GM12878 (cell line): ENCODE results near the gene NELL1. TPM values are rescaled to one million over a fixed set of nuclear protein-coding genes. Genes with fewer than 3 reads are reported as not detected.

Source experiments
- ATAC-seq: fragments of 200-7000 bp; cut with Tn5 transposase; 3 replicates; pipeline ENCODE4 v1.9.1; 2020; ENCODE audit warnings: mild to moderate bottlenecking, moderate library complexity
- BruUV-seq: library from RNA; stranded (reverse); fragments of 400-500 nt; replicated peaks from 2 replicates; lab custom pipeline; 2021; lab: Mats Ljungman, UMichigan
- CTCF ChIA-PET: fragments of 300-600 bp; sonication (Branson Sonifier 250); formaldehyde crosslinking; extraction: SDS; loops from one replicate; lab custom pipeline; 2021; ENCODE audit warnings: inconsistent platforms; lab: Yijun Ruan, JAX
- POLR2A ChIA-PET: fragments of 350-600 bp; formaldehyde crosslinking; extraction: SDS; loops from one replicate; lab custom pipeline; 2021; ENCODE audit warnings: inconsistent platforms; lab: Charles Lee
- RAD21 ChIA-PET: fragments of 300-600 bp; sonication (Branson Sonifier 250); formaldehyde crosslinking; loops from one replicate; lab custom pipeline; 2023; ENCODE audit warnings: antibody characterized with exemption; ENCODE audit not compliant: unreplicated experiment; lab: Charles Lee
- SMC1A ChIA-PET: fragments of 300-600 bp; sonication (Branson Sonifier 250); formaldehyde crosslinking; loops from one replicate; lab custom pipeline; 2023; ENCODE audit not compliant: unreplicated experiment, uncharacterized antibody; lab: Charles Lee
- DNase-seq: peaks from one replicate; pipeline ENCODE4 v3.0.0-alpha.2; 2011; ENCODE audit warnings: low read depth, low spot score
- FAIRE-seq: peaks from 3 replicates; lab custom pipeline; 2011; peaks lifted over from hg19 to GRCh38; lab: Jason Lieb, UNC
- H2AFZ ChIP-seq: 2 replicates; pipeline ENCODE4 v1.6.0; 2011; ENCODE audit warnings: low read depth, low read length, control low read depth; ENCODE audit not compliant: control insufficient read depth
- H3K27ac ChIP-seq: 2 replicates; pipeline ENCODE4 v1.5.1; 2011; ENCODE audit warnings: control low read depth; ENCODE audit not compliant: control insufficient read depth, insufficient read depth
- H3K27me3 ChIP-seq, 2 experiments: replicated peaks in 1 of 2; 2 replicates each; pipeline versions ENCODE4 v1.6.0 to v1.6.1; 2011; ENCODE audit warnings: low read length in 1 of 2; ENCODE audit not compliant: control insufficient read depth in 2 of 2, insufficient read depth in 2 of 2
- H3K36me3 ChIP-seq, 2 experiments: 2 replicates each; pipeline ENCODE4 v1.5.1; 2011; ENCODE audit warnings: low read length in 1 of 2; ENCODE audit not compliant: control insufficient read depth in 2 of 2, insufficient read depth in 2 of 2
- H3K4me1 ChIP-seq: 2 replicates; pipeline ENCODE4 v1.6.1; 2011; ENCODE audit warnings: mild to moderate bottlenecking, low read length, moderate library complexity, mixed read lengths; ENCODE audit not compliant: control insufficient read depth, insufficient read depth
- H3K4me2 ChIP-seq: 2 replicates; pipeline ENCODE4 v1.6.0; 2011; ENCODE audit warnings: control low read depth; ENCODE audit not compliant: control insufficient read depth, insufficient read depth
- H3K4me3 ChIP-seq: fragments of 200-600 bp; sonication (generic); 2 replicates; pipeline ENCODE4 v1.5.1; 2016
- H3K79me2 ChIP-seq: 2 replicates; pipeline ENCODE4 v1.6.0; 2011; ENCODE audit warnings: low read length; ENCODE audit not compliant: control insufficient read depth, insufficient read depth
- H3K9ac ChIP-seq: 2 replicates; pipeline ENCODE4 v1.8.0; 2011; ENCODE audit warnings: low read length, control low read depth, mixed read lengths; ENCODE audit not compliant: control insufficient read depth, insufficient read depth
- H3K9me3 ChIP-seq: replicated peaks from 3 replicates; pipeline ENCODE4 v1.5.1; 2011; ENCODE audit warnings: mild to moderate bottlenecking, low read length; ENCODE audit not compliant: control insufficient read depth, insufficient read depth
- H4K20me1 ChIP-seq: 2 replicates; pipeline ENCODE4 v1.6.0; 2011; ENCODE audit not compliant: control insufficient read depth, insufficient read depth
- BCLAF1 ChIP-seq: fragments of 450-650 bp; IDR thresholded peaks from 2 replicates; pipeline ENCODE4 v1.6.1; 2017; ENCODE audit warnings: antibody characterized with exemption, mild to moderate bottlenecking, moderate library complexity
- BMI1 ChIP-seq: fragments of 450-650 bp; IDR thresholded peaks from 2 replicates; pipeline ENCODE4 v1.6.1; 2016; ENCODE audit warnings: mild to moderate bottlenecking, moderate library complexity, borderline replicate concordance
- GABPA ChIP-seq: IDR thresholded peaks from 2 replicates; pipeline ENCODE4 v1.6.1; 2014; ENCODE audit warnings: antibody characterized with exemption, low read depth, mild to moderate bottlenecking, inconsistent platforms
- HDGF ChIP-seq: fragments of 450-650 bp; IDR thresholded peaks from 2 replicates; pipeline ENCODE4 v1.6.1; 2016; ENCODE audit warnings: antibody characterized with exemption
- IRF3 ChIP-seq: fragments of 450-650 bp; IDR thresholded peaks from 2 replicates; pipeline ENCODE4 v1.6.1; 2014; ENCODE audit warnings: mild to moderate bottlenecking
- POLR2AphosphoS2 ChIP-seq: IDR thresholded peaks from 2 replicates; pipeline ENCODE4 v1.6.1; 2011; ENCODE audit warnings: low read depth, mild to moderate bottlenecking, low read length, improper control_type of control experiment, moderate library complexity
- SIX5 ChIP-seq: IDR thresholded peaks from 2 replicates; pipeline ENCODE4 v1.6.1; 2011; ENCODE audit warnings: mild to moderate bottlenecking, low read depth, low read length, moderate library complexity; ENCODE audit not compliant: severe bottlenecking
- SMAD1 ChIP-seq: fragments of 450-650 bp; IDR thresholded peaks from 2 replicates; pipeline ENCODE4 v1.6.1; 2018; ENCODE audit warnings: mild to moderate bottlenecking, low read depth; ENCODE audit not compliant: partially characterized antibody
- SMC3 ChIP-seq: IDR thresholded peaks from 2 replicates; pipeline ENCODE4 v1.6.1; 2011; ENCODE audit warnings: low read length, improper control_type of control experiment, borderline replicate concordance
- SRF ChIP-seq, 2 experiments: IDR thresholded peaks; 2 replicates each; pipeline ENCODE4 v1.6.1; 2011; ENCODE audit warnings: low read depth in 2 of 2, low read length in 2 of 2, mild to moderate bottlenecking in 1 of 2, moderate library complexity in 1 of 2
- ZNF622 ChIP-seq: fragments of 450-650 bp; IDR thresholded peaks from 2 replicates; pipeline ENCODE4 v1.6.1; 2017; ENCODE audit warnings: mild to moderate bottlenecking, inconsistent platforms
- WGBS: methylation state at CpG from one replicate; pipeline ENCODE4 v1.1.6; 2016; ENCODE audit warnings: low lambda C conversion rate; ENCODE audit not compliant: insufficient replicate concordance, insufficient coverage; ENCODE audit errors: missing lambda C conversion rate; 5-methylcytosine and 5-hydroxymethylcytosine counted together
- in situ Hi-C: fragments of 300-500 bp; cut with MboI; formaldehyde crosslinking; loops from 9 replicates; pipeline ENCODE4 v1.14.3; 2018; ENCODE audit warnings: mixed read lengths
- intact Hi-C: fragments of 100-400 bp; cut with micrococcal nuclease; formaldehyde crosslinking; loops from one replicate; pipeline ENCODE4 v1.14.2; 2022; ENCODE audit not compliant: unreplicated experiment
- polyA plus RNA-seq, 11 experiments: library from polyadenylated mRNA; depleted of rRNA in 4 of 11; unstranded in 6 of 11; stranded (reverse) in 5 of 11; fragments of >200 nt; fragmentation: Nextera tagmentation in 4 of 11; fragmentation: Illumina TruSeq in 1 of 11; extraction: Ambion mirVana in 4 of 11; extraction: Trizol in 1 of 11; gene quantifications; 1 replicate in 1 of 11; 2 replicates in 10 of 11; pipeline versions ENCODE4 v1.2.1 to v1.2.3, GENCODE V29; 2011 to 2016; ENCODE audit warnings: inconsistent platforms in 2 of 11, missing spikeins in 2 of 11, low read depth in 1 of 11
- total RNA-seq, 4 experiments: library from RNA; depleted of rRNA in 3 of 4; stranded (reverse); fragments of >200 nt in 3 of 4; fragmentation: Illumina TruSeq in 1 of 4; extraction: Trizol in 1 of 4; gene quantifications; 2 replicates each; pipeline versions ENCODE4 v1.2.1 to v1.2.3, GENCODE V29; 2013 to 2021

Gene NELL1
- total and polyA plus RNA-seq, 10 of the 15 experiments (the other 5 are each of a cell fraction or from before 2014, with no cell fraction given) = 0.02 to 0.12 TPM; not detected in 8

- Histone ChIP-seq H3K4me1 (no peaks in the 10 kb centered on the region), H3K36me3 (no peaks in the 10 kb centered on the region), H3K27me3 (no peaks in the 10 kb centered on the region; a peak in 2 of 4 replicates), H3K4me2 (no peak overlapping the region), H4K20me1 (no peaks in the 10 kb centered on the region), H3K9me3 (no peaks in the 10 kb centered on the region), H3K79me2 (no peaks in the 10 kb centered on the region), H3K4me3 (no peak overlapping the region), H3K27ac (no peak overlapping the region), H3K9ac (no peak overlapping the region), H2AFZ (no peak overlapping the region)
- ATAC-seq (no peak), DNase-seq (no peak), FAIRE-seq (no peak)
- WGBS = 33% methylated on average over 7 of the region's 7 CpGs
- in situ Hi-C loops = no loop called here
- intact Hi-C loops = no loop called here
- ChIA-PET POLR2A (no interaction called here), CTCF (no interaction called here), RAD21 (no interaction called here), SMC1A (no interaction called here)
- BruUV-seq = no TSS peak
- no peak for TF ChIP-seq GABPA
- no peak for TF ChIP-seq BCLAF1
- TF ChIP-seq SMC3 = no peak
- TF ChIP-seq SIX5 = no peak
- TF ChIP-seq POLR2AphosphoS2 = no peak
- no peak for TF ChIP-seq HDGF
- no peak for TF ChIP-seq SMAD1
- TF ChIP-seq SRF (IDR thresholded peaks at IDR 0.05; ENCODE audit: low read depth in 2 of 2, low read length in 2 of 2) = no peak
- TF ChIP-seq BMI1 = no peak
- no peak for TF ChIP-seq ZNF622
- no peak for TF ChIP-seq IRF3
These were observed 268.4 kb downstream of the NELL1 start for GRCh38 chr11:20937826-20938225.
